Activated CD8-positive, alpha-beta memory T cell treated with anti-CD3 and anti-CD28 coated beads for 48 hours (primary cell): ENCODE data around the gene ALPP.
"Not testable (repeated sequence)": the region's sequence is repeated elsewhere in the genome, so short reads cannot be mapped to it uniquely, and the experiment has no call there.

Experiments used
- DNase-seq, 3 experiments: peaks; one replicate each; pipeline ENCODE4 v3.0.0-alpha.2; 2020; ENCODE audit warnings: low read depth in 2 of 3, low spot score in 2 of 3

Gene ALPP

DNA sequence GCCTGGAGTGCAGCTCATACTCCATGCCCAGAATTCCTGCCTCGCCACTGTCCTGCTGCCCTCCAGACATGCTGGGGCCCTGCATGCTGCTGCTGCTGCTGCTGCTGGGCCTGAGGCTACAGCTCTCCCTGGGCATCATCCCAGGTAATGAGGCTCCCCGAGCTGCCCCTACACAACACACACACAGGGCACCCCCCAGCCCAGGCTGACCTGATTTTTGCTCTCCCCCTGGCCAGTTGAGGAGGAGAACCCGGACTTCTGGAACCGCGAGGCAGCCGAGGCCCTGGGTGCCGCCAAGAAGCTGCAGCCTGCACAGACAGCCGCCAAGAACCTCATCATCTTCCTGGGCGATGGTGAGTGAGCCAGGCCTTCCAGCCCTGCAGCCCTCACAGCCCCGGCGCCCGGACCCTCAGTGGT is at the start of gene ALPP:
Gene ALPP (plus strand): TSS at position 17 of the 417 bp plus-strand sequence. CDS start 52 bp downstream, at position 69.
- not testable (repeated sequence) for DNase-seq

DNA sequence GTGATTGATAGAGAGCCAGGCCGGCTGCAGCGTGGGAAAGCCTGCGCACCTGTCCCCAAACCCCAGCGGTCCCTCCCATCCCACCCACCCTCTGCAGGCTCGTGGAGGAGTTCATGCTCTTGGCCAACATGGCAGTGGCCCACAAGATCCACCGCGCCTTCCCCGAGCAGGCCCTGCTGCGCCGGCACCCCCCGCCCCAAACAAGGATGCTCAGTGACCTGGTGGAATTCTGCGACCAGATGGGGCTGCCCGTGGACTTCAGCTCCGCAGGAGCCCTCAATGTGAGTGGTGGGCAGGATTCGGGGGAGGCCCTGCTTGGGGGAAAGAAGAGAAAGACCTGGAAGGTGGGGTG is 48.9 kb upstream of the ALPP start:
- no peak for DNase-seq

DNA sequence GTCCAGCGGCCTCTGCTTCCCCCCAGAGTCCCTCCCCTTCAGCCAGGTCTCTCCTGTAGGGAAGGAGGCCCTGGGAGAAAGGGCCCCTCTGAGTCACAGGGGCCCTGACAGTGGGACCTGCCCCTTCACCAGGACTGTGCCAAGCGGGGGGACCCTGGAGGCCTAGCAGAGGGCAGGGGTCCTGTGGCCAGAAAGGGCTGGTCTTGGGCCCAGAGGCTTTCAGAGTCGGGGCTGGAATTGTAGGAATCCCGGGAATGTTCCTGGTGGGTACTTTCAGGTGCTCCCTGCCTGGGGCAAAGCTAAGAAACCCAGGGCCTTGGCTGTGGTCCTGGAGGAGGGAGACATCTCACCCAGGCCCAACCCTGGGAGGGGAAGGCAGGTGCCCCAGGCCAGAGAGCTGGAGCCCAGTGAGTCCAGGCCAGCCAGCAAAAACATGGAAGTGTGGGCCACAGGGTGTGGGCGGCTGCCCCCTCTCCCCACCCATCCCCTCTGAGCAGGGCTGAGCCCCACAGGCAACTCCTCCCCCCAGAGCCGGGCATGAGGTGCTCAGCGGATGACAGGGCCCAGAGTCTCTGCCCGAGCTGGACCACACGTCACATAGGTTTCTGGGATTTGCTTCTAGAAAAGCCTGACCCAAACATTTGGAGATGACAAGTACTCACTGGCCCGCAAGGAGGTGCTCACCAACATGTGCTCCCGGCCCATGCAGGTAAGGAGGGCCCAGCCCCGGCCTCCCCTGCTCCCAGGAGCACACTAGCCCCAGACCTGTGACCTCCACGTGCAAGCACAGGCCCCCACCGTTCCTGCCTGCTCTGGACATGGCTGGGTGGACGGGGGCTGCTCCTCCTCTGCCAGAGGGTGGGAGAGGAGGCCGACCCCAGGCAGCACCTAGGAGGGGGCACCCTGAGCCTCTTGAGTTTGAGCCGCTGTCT is 48.2 kb upstream of the ALPP start:
- DNase-seq: no peak

DNA sequence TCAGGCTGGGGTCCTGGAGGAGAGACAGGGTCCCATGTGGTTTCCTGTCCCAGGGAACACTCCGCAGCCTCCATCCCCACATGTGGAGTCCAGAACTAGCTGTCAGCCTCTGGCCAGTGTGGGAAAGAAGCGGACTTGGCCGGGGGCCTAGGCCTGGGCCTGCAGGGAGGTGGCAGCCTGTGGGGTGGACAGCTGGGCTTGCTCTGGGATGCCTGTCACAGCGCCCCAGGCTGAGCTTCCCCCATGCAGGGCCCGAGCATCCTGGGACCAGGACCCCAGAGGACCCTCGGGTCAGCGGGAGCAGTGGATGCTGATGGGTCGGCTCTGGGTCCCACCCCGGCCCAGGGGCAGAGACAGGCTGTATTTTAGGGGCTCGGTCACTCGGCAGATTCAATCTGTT is 47.5 kb upstream of the ALPP start:
- DNase-seq: not testable (repeated sequence)

DNA sequence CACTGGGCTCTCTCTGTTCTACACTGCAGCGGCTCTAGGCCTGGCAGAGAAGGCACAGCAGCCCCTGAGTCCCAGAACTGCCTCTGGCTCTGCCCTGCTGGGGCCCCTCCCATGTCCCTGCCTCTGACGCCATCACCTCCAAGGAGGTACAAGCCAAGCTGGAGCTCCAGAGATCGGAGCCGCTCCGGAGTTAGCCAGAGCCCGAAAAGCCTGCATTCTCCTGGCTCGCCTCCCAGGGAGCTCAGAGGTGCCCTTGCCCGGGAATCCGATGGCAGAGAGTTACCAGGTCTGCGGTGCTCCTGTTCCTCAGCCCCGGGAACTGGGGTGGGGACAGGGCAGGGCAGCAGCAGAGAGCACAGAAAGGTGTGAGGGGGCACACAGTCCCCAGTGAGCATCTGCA is 46.9 kb upstream of the ALPP start:
- not testable (repeated sequence) for DNase-seq

DNA sequence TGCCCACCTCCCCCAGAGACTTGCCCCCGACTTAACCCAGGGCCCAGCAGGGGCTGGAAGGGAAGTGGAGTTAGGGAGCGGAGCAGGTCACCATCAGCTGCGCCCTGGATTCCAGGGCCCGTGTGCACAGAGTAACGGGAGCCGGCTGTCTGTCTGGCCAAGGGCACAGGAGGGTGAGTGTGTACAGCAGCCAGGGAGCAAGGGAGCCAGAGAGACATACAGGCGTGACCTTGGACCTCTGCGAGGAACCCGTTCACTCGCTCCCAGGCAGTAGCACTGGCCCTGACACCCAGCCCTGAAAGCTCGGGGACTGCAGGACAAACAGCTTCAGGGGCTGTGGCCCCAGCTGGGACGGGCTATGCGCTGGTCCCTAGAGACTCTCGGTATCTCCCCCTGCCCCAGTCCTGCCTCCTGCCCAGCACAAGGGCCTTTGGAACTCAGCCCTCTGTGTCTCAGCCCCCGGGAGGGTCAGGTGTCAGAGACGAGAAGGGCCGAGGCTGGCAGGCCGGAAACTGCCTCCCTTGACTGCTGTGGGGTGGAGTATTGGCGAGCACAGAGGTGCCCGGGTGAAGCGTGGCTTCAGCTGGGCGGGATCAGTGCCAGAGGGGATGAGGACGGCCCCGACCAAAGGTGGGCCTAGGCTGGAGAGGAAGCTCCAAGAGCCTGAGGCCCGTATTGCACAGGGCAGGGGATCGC is 46.2 kb upstream of the ALPP start:
- DNase-seq: not testable (repeated sequence)

DNA sequence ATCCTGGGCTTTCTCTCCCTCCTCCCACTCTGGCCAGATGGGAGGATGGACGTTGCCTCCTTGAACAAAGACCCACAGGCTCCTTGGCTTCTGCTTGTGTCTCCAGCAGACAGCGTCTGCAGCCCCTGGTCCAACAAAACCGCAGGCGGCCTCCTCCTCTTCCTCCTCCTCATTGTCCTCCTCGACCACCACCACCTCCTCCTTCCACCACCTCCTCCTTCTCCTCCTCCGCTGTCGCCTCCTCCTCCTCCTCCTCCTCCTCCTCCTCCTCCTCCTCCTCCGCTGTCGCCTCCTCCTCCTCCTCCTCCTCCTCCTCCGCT is 45.7 kb upstream of the ALPP start:
- DNase-seq: no peak

DNA sequence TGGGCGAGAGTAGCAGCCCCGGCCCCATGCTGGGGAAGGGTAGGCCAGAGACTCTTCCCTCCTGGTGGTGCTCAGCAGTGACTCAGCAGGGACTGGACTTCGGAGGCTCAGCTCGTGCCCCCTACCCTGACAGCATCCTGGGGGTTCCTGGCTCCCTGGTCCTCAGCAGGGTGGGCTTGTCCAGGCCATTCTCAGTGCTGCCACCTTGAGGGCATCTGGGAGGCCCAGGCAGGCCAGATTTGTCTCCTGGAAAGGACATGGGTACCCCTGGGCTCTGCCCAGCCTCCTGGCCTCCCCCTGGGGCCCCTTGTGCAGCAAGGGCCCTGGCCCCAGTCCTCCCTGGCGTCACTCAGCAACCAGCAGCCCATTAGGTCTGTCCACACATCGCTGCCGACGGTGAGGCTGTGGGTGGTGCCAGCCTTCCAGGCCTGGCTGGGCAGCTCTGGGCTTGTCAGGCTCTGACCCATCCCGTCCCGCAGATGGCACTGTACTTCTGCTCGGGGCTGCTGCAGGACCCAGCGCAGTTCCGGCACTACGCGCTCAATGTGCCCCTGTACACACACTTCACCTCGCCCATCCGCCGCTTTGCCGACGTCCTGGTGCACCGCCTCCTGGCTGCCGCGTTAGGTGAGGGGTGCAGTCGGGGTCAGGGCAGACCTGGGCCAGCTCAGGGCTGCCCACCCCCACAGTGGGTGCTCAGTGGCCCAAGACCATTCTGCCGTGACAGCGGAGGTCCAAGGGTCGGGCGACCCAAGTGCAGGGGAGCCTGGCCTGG is 45.0 kb upstream of the ALPP start:
- DNase-seq: no peak

DNA sequence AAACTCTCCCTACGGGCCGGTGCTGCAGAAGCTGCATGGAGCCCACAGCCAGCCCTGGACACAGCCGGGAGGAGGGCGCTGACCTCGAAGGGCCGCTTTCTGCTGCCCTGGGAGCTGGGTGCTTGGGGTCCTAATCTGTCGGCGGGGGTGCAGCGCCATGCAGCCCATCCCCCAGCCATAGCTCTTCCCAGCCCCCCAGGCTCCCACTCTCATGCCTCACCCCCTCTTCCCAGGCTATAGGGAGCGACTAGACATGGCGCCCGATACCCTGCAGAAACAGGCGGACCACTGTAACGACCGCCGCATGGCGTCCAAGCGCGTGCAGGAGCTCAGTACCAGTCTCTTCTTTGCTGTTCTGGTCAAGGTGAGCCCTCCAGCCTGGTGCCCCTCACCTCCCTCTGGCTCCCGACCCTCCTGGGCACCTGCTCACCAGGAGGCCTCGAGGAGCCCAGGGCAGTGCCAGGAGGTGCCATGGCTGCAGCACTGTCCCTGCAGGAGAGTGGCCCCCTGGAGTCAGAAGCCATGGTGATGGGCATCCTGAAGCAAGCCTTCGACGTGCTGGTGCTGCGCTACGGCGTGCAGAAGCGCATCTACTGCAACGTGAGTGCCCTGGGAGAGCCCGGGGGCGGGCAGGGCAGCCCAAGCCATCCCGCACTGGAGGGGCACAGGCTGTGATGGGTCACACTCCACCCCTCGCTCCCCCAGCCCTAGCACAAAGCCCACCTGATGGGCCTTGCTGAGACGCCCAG is 44.2 kb upstream of the ALPP start:
- DNase-seq: not testable (repeated sequence)

DNA sequence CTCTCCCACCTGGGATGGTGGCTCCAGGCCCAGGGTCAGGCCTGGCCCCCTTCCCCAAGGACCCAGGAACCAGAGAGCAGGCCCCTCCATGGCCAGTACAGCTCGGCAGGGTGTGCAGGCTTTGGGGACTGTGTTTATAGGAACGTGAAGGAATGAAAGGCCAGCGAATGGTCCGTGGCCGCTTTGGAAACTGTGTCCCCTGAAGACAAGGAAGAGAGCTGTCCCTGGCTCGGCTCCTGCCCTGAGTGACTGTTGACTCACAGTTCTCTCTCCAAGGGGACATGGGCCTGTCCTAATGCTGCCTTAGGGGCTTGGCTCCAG is 43.7 kb upstream of the ALPP start:
- DNase-seq: not testable (repeated sequence)

DNA sequence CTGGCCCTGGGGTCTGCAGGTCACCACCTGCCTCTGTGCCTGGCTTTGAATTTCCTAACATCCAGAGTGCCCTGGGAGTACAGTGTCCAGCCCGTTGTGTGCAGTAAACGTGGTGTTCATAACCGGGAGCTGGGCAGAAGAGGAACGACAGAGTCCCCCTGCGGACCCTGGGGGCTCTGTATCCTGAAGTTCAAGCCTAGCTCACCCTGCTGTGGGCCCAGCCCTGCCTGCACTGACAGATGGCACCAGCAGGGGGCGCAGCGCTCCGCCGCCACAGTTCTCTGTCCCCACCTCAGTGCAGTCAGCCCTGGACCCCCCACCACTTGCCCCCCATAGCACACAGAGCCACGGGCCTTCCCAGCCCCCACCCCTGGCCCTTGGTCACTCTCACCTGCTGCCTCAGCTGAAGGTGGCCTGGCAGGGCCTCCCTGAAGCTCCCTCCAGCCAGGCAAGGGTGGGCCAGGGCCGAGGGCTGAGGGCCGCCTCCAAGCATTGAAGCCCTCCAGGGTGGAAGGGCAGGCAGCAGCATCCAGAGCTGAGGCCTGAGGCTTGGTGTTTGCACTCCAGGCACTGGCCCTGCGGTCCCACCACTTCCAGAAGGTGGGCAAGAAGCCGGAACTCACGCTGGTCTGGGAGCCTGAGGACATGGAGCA is 43.2 kb upstream of the ALPP start:
- DNase-seq: not testable (repeated sequence)

DNA sequence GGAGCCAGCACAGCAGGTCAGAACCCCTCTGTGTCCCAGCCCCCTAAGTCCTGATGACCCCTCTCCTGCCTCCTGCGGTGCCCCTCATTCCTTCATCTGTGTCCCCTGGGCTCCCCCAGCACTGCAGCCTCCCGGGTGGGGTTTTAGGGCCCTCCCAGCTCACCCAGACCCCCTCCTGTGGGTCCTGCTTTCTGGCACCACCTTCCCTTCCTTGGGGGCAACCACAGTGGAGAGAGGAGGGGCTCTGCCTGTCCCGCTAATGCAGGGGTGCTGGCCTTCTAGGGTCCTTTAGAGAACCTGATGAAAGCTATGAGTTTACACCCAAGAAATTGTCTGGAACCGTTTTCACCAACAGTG is 42.7 kb upstream of the ALPP start:
- DNase-seq: no peak

DNA sequence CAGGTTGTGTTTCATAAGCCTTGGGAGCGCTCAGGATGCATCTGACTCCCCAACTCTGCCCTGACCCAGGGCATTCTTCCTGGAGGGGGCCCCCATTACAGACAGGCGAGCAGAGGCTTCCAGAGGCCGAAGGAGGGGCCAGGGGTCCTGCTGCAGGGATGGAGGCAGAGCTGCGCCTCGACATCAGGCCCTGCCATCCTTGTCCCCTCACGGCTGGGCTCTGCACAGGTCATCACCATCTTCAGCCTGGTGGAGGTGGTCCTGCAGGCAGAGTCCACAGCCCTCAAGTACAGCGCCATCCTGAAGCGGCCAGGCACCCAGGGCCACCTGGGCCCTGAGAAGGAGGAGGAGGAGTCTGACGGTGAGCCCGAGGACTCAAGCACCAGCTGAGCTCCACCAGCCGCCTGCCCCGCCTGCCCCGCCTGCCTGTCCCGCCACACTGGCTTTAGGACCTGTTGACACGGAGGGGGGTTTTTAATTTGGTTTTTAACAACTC is 42.3 kb upstream of the ALPP start:
- DNase-seq: no peak

DNA sequence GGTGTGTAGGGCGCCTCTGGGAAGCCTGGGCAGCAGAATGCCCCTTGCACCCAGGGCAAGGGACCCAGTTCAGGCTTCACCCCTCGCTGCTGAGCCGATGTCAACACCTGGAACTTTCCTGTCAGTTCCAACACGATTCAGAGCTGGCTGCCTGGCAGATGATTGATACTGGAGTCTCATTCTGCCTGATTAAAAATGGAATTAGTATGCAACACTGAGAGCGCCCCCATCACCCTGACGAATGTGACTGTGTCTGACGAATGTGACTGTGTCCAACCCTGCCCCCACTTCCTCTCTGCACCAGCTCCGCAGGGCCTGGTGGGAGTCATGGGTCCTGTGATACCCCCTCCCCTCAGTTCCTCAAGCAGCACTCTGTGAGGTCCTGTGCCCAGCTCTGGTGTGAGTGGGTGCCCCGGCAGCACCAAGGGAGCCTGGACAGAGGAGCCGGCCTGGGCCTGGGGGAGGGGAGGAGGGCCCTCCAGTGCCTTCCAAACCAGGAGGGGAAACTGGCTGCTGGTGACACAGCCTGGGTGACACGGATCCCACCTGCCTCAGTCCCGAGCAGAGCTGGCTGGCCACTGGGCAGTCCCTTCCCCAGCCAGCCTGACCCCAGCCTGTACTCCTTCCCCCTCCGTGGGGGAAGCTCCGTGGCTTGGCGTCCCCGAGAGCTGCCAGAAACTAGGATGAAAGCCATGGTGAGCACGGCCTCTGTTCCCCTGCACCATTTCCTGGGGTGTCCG is 41.4 kb upstream of the ALPP start:
- no peak for DNase-seq

DNA sequence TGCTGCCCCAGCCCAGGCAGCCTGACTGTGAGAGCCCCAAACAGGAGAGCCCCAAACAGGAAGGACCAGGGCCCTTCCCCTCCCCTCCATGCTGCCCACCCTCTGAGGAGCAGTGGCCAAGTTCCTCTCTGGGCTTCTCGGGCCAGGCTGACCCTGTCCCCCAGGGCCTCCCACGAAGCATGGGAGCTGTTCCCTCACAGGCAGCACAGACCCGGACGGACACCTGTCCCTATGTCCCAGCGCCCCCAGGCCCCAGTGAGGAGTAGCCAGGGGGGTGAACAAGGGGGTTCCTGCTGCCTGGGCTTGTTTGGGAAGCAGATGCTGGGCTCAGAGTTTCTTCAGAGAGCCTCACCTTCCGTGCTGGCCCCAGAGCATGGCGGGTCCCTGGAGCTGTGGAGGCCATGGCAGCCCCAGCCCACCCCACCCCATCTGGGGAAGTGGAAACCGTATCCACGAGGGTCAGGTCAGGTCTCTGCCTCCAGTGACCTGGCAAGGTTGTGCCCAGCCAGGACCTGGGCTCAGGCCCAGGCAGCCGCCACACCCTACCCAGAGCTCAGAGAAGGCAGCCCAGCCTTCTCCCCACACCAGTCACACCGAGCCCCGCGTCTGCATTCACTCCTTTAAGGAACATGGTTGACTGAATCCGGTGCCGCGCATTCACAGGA is 40.3 kb upstream of the ALPP start:
- DNase-seq: not testable (repeated sequence)

DNA sequence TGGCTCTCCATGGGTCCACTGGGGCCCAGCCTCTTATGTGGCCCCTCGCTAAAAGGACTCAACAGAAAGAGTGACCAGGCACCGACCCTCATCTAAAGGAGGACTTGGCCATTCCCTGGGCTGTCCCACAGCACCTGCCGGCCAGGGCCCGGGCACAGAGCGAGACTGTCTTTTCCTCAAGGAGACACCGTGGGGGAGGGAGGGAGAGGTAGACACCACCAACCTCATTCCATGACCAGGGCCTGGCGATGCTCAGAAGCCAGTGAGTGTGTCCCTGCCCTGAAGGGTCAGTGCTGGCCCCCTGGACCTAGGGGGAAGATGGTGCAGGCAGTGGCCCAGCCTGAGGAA is 39.8 kb upstream of the ALPP start:
- no peak for DNase-seq

DNA sequence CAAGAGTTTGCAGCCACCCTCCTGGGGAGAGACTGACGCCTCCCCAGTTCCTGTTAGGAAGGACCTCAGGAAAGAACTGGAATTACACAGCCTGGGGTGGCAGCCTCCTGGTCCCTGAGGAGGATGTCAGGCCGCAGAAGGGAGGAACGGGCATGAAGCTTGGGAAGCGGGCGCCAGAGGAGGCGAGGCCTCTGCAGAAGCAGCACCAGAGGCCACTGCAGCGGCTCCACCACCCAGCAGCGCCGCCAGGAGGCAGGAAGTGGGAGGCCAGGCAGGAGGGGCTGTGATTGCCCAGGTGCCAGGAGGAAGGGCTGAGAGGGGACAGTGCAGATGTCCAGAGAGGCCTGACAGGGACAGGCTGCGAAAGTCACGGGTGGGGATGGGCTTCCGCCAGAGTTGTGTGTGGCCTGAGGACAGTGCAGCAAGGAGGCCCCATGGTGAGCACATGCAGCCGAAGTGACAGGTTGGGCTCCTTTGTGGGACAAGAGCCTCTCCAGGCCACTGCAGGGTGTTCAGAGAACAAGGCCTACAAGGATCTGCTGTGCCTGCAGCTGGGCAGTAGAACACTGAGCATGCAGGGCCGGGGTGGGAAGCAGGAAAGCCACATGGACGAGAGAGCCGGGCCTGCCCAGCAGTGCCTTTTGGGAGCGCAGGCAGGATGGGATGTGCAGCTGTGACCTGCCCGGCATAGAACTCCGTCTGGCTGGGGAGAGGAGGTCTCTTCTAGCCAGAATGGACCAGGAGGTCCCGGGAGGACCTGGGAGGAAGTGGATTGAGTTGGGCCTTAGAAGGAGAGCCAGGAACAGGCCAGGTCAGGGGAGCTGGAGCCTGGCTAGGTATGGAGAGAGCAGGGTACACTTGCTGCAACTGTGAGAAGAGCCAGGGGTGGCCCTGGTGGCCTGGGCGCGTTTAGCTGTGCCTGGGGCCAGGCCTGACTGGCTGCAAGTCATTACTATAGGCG is 39.1 kb upstream of the ALPP start:
- DNase-seq: no peak

DNA sequence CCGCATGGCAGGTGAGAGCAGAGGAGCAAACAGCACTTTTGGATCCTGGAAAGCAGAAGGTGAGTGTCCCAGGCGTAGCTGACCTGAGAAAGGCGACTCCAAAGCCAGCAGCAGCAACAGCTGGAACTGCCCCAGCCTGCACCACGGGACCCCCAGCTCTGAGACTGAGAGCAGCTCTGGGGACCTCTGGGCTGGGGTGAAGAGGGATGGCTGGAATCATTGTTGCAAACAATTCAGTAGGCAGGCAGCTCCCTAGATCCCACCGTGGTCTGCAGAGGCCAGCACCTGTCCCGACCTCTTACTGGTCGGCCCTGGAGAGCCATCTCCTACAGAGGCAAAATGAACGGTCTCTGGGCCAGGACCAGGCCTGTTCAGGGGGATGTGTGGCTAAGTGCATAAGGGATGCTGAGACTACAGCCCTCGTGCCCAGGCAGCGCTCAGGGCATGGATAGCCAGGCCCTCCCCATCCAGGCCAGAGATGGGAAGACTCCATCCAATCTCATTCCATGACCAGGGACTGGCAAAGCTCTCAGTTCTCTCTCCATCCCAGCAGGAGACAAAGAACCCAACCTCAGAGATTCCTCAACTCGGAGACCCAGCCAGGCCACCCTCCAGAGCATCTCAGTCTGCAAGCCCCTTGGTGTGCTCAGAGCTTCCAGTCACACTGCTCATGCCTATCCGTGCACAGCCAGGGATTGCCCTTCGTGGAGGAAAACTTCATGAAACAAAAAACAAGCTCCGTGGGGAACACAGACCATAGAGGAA is 38.2 kb upstream of the ALPP start:
- DNase-seq: no peak
